A673 (cell line): Measurements from ENCODE around the gene KRT35. TPM values are rescaled to one million over a fixed set of nuclear protein-coding genes. Genes with fewer than 3 reads are reported as not detected.

Experiments used
- BruUV-seq: library from RNA; stranded (reverse); fragments of 400-500 nt; replicated peaks from 2 replicates; lab custom pipeline; 2021; lab: Mats Ljungman, UMichigan
- CTCF ChIA-PET: fragments of 300-600 bp; sonication (Branson Sonifier 250); formaldehyde crosslinking; loops from one replicate; lab custom pipeline; 2022; ENCODE audit warnings: antibody characterized with exemption; lab: Charles Lee
- POLR2A ChIA-PET: fragments of 300-600 bp; sonication (Branson Sonifier 250); formaldehyde crosslinking; loops from one replicate; lab custom pipeline; 2022; ENCODE audit warnings: antibody characterized with exemption; ENCODE audit not compliant: low non-redundant PET; lab: Charles Lee
- DNase-seq: peaks from one replicate; pipeline ENCODE4 v3.0.0-alpha.2; 2015; ENCODE audit warnings: low spot score
- H3K27ac ChIP-seq: fragments of 200-600 bp; sonication (generic); 2 replicates; pipeline ENCODE4 v1.5.1; 2016; ENCODE audit warnings: mixed run types, low read depth, mild to moderate bottlenecking, mixed read lengths, antibody characterized with exemption, low read length; ENCODE audit not compliant: poor library complexity, severe bottlenecking
- H3K27me3 ChIP-seq: fragments of 200-600 bp; sonication (generic); replicated peaks from 2 replicates; pipeline ENCODE4 v1.6.1; 2017; ENCODE audit warnings: mixed run types, low read depth, mild to moderate bottlenecking, mixed read lengths, antibody characterized with exemption, low read length; ENCODE audit not compliant: insufficient read depth, poor library complexity
- H3K36me3 ChIP-seq: fragments of 200-600 bp; sonication (generic); 2 replicates; pipeline ENCODE4 v1.6.1; 2016; ENCODE audit warnings: mixed run types, mild to moderate bottlenecking, mixed read lengths, antibody characterized with exemption, low read length; ENCODE audit not compliant: insufficient read depth, poor library complexity, severe bottlenecking
- H3K4me1 ChIP-seq: fragments of 200-600 bp; sonication (generic); 2 replicates; pipeline ENCODE4 v1.6.1; 2017; ENCODE audit warnings: mixed run types, mild to moderate bottlenecking, mixed read lengths, antibody characterized with exemption, low read length; ENCODE audit not compliant: insufficient read depth, poor library complexity, severe bottlenecking
- H3K4me3 ChIP-seq: fragments of 200-600 bp; sonication (generic); 2 replicates; pipeline ENCODE4 v1.5.1; 2016; ENCODE audit warnings: low read depth, mixed run types, mild to moderate bottlenecking, mixed read lengths, low read length; ENCODE audit not compliant: poor library complexity, severe bottlenecking
- H3K9me3 ChIP-seq: fragments of 200-600 bp; sonication (generic); 2 replicates; pipeline ENCODE4 v1.6.1; 2016; ENCODE audit warnings: mixed run types, low read depth, mild to moderate bottlenecking, mixed read lengths, antibody characterized with exemption, low read length; ENCODE audit not compliant: poor library complexity, severe bottlenecking
- CTCF ChIP-seq: fragments of 300-800, 200-600 bp; sonication (generic); conservative IDR thresholded peaks from 2 replicates; pipeline ENCODE4 v1.5.1; 2017; ENCODE audit warnings: low read depth, mild to moderate bottlenecking, antibody characterized with exemption, low read length, moderate library complexity, mixed read lengths
- EZH2 ChIP-seq: fragments of 200-600 bp; sonication (generic); IDR thresholded peaks from 2 replicates; pipeline ENCODE4 v1.6.1; 2017; ENCODE audit warnings: borderline replicate concordance, low read depth, mild to moderate bottlenecking, mixed read lengths, antibody characterized with exemption, low read length; ENCODE audit not compliant: poor library complexity, severe bottlenecking
- intact Hi-C: fragments of 100-400 bp; cut with micrococcal nuclease; formaldehyde crosslinking; loops from one replicate; pipeline ENCODE4 v1.10.0; 2022; ENCODE audit not compliant: unreplicated experiment
- total RNA-seq: library from RNA; stranded (reverse); gene quantifications from 2 replicates; pipeline ENCODE4 v1.2.3, GENCODE V29; 2021

Gene KRT35
- total RNA-seq, 1 experiment from 2014 or later = not detected

- POLR2A ChIA-PET = no interaction called here
- no peak for TF ChIP-seq CTCF
- no peak for TF ChIP-seq EZH2
These were observed 31.9 kb downstream of the KRT35 start for GRCh38 chr17:41449008-41449407.

GRCh38 chr17:41448506-41448905 lies 32.4 kb downstream of the KRT35 start:
- BruUV-seq = no TSS peak
- H3K9me3 ChIP-seq = no peaks in the 10 kb centered on the region
- ChIA-PET CTCF (no interaction called here), POLR2A (no interaction called here)
- no peak overlapping the region for H3K4me3 ChIP-seq
- H3K36me3 ChIP-seq = no peaks in the 10 kb centered on the region
- intact Hi-C loops = no loop called here
- no peak for DNase-seq
- H3K27ac ChIP-seq = no peak overlapping the region
- H3K27me3 ChIP-seq = no peaks in the 10 kb centered on the region
- no peaks in the 10 kb centered on the region for H3K4me1 ChIP-seq
- TF ChIP-seq CTCF (no peak), EZH2 (no peak)

More at GRCh38 chr17:41449008-41449407, 31.9 kb downstream of the KRT35 start:
- Histone ChIP-seq H3K27ac (no peak overlapping the region), H3K36me3 (no peaks in the 10 kb centered on the region), H3K4me3 (no peak overlapping the region), H3K27me3 (no peaks in the 10 kb centered on the region), H3K4me1 (no peaks in the 10 kb centered on the region), H3K9me3 (no peaks in the 10 kb centered on the region)
- CTCF ChIA-PET = no interaction called here
- BruUV-seq = no TSS peak
- intact Hi-C loops = no loop called here
- DNase-seq = no peak

- no TSS peak for BruUV-seq
- ChIA-PET POLR2A (no interaction called here), CTCF (no interaction called here)
- Histone ChIP-seq H3K36me3 (no peaks in the 10 kb centered on the region), H3K4me1 (no peaks in the 10 kb centered on the region), H3K27ac (no peak overlapping the region), H3K4me3 (no peak overlapping the region), H3K9me3 (no peaks in the 10 kb centered on the region), H3K27me3 (no peaks in the 10 kb centered on the region)
- no peak for DNase-seq
- intact Hi-C loops = no loop called here
- TF ChIP-seq CTCF (no peak), EZH2 (no peak)
These were observed 34.1 kb downstream of the KRT35 start for GRCh38 chr17:41446806-41447205.
